Ammon's horn (tissue), 1 donor: ENCODE data around the gene PAM.
A peak's percentile ranks its signal among the peaks of the same experiment; 100 is the strongest.

Experiments
- DNase-seq: peaks from one replicate; pipeline ENCODE4 v3.0.0-alpha.2; 2016; ENCODE audit warnings: low spot score

Gene PAM

GRCh38 chr5:102815084-102815483, 60.0 kb downstream of the PAM start:
- DNase-seq, result no peak

GRCh38 chr5:102815540-102816332, 60.6 kb downstream of the PAM start:
- DNase-seq, result no peak

- DNase-seq, result no peak
Measured at GRCh38 chr5:102818345-102818744, 63.2 kb downstream of the PAM start.

- DNase-seq, result no peak
Measured at GRCh38 chr5:102818934-102819333, 63.8 kb downstream of the PAM start.

GRCh38 chr5:102819634-102820033, 64.5 kb downstream of the PAM start:
- peak; percentile 47 for DNase-seq

GRCh38 chr5:102823441-102823874, 68.4 kb downstream of the PAM start:
- DNase-seq, result no peak

GRCh38 chr5:102826629-102827028, 71.5 kb downstream of the PAM start:
- no peak for DNase-seq

- DNase-seq, result no peak
Measured at GRCh38 chr5:102830241-102830640, 75.1 kb downstream of the PAM start.

- no peak for DNase-seq
Measured at GRCh38 chr5:102832445-102832844, 77.3 kb downstream of the PAM start.

GRCh38 chr5:102833146-102833545, 78.0 kb downstream of the PAM start:
- no peak for DNase-seq

GRCh38 chr5:102834438-102834964, 79.4 kb downstream of the PAM start:
- DNase-seq, result no peak

GRCh38 chr5:102835717-102836116, 80.6 kb downstream of the PAM start:
- no peak for DNase-seq

- no peak for DNase-seq
Measured at GRCh38 chr5:102841021-102841420, 85.9 kb downstream of the PAM start.

- DNase-seq, result no peak
Measured at GRCh38 chr5:102843997-102844396, 88.9 kb downstream of the PAM start.

GRCh38 chr5:102845041-102845440, 89.9 kb downstream of the PAM start:
- no peak for DNase-seq

- no peak for DNase-seq
Measured at GRCh38 chr5:102850503-102850902, 95.4 kb downstream of the PAM start.

GRCh38 chr5:102853680-102854079, 98.6 kb downstream of the PAM start:
- no peak for DNase-seq

- no peak for DNase-seq
Measured at GRCh38 chr5:102855681-102856388, 100.7 kb downstream of the PAM start.

- DNase-seq, result no peak
Measured at GRCh38 chr5:102856389-102856777, 101.3 kb downstream of the PAM start.

- DNase-seq, result no peak
Measured at GRCh38 chr5:102857076-102857818, 102.1 kb downstream of the PAM start.

- no peak for DNase-seq
Measured at GRCh38 chr5:102858221-102858620, 103.1 kb downstream of the PAM start.

GRCh38 chr5:102858808-102859207, 103.7 kb downstream of the PAM start:
- no peak for DNase-seq

- no peak for DNase-seq
Measured at GRCh38 chr5:102860035-102860434, 104.9 kb downstream of the PAM start.
